NCI-H1105 (cell line): ENCODE data around the gene TMEM235.

Source experiments
- DNase-seq: peaks from one replicate; lab custom pipeline; 2025; lab: John Stamatoyannopoulos, UW

Gene TMEM235

GRCh38 chr17:78272181-78272913 is 40.9 kb downstream of the TMEM235 start:
- no peak for DNase-seq

DNA sequence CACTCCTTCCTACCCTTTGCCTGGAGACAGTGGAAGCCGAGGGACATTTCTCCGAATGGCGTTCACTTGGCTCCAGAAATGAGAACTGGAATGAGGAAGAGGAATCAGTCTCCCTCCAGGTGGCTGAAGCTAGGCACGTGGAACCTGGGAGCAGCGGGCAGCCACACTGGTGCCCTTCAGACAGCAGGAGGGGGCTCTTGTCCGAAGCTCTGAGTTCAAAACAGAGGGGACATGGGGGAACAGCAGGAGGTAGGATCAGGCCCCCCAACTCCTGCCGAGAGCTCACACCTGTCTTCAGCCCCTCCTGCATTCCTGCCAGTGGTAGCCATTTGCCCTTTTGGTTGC is 41.5 kb downstream of the TMEM235 start:
- no peak for DNase-seq

DNA sequence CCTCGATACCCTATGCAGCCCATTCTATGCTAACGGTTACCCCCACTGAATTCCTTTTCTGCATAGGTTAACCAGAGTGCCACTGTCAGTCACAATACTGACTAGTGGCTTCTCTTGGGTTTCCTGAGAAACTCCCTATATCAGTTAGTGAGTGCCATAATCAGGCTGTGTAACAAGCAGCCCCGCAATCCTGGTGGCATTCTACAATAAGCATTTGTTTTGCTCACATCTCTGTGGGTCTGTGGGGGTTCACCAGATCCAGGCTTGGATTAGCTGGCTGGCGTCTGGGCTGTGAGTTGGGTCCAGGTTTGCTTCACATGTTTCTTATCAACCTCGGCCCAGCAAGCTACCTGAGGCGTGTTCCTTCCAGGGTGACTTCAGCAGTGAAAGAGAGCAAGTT is 42.4 kb downstream of the TMEM235 start:
- DNase-seq = no peak

- DNase-seq = no peak
Measured at GRCh38 chr17:78275355-78275754, 43.9 kb downstream of the TMEM235 start.

- no peak for DNase-seq
Measured at GRCh38 chr17:78276098-78276887, 44.9 kb downstream of the TMEM235 start.

GRCh38 chr17:78278139-78278741 is 46.8 kb downstream of the TMEM235 start:
- no peak for DNase-seq

GRCh38 chr17:78279360-78279990 is 48.0 kb downstream of the TMEM235 start:
- DNase-seq = no peak

- no peak for DNase-seq
Measured at GRCh38 chr17:78281249-78281845, 49.9 kb downstream of the TMEM235 start.

- DNase-seq = no peak
Measured at GRCh38 chr17:78284146-78284545, 52.7 kb downstream of the TMEM235 start.

- no peak for DNase-seq
Measured at GRCh38 chr17:78289004-78289403, 57.6 kb downstream of the TMEM235 start.

DNA sequence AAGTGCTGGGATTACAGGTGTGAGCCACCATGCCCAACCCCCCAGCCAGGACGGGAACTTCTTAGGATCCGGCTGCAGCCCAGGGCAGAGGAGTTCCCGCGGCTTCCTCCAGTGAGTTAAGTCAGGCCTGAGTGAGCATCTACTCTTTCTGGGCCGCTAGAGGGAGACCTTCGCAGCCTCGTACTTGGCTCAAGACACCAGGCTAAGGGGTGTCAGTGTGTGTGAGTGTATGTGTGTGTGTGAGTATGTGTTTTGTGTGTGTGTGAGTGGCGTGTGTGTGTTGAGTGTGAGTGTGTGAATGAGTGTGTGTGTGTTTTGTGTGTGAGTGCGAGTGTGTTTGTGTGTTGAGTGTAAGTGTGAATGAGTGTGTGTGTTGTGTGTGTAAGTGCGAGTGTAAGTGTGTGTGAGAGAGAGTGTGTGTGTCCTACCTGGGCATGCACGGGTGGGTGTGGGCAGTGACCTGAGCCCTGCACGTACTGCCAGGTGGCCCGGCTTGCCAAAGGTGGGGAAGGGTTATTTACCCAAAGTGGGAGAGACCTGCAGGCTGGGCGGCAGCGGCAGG is 58.5 kb downstream of the TMEM235 start:
- peak; percentile 11 for DNase-seq
